Panc1 (cell line): ENCODE results near the gene CREBBP. TPM values are rescaled to one million over a fixed set of nuclear protein-coding genes. Genes with fewer than 3 reads are reported as not detected.

Experiments used
- ATAC-seq: fragments of 200-7000 bp; cut with Tn5 transposase; 2 replicates; pipeline ENCODE4 v1.9.1; 2020; ENCODE audit warnings: mild to moderate bottlenecking, moderate library complexity
- BruUV-seq: library from RNA; stranded (reverse); fragments of 400-500 nt; replicated peaks from 2 replicates; lab custom pipeline; 2021; lab: Mats Ljungman, UMichigan
- CTCF ChIA-PET: fragments of 300-600 bp; sonication (Branson Sonifier 250); formaldehyde crosslinking; loops from one replicate; lab custom pipeline; 2022; ENCODE audit warnings: antibody characterized with exemption; lab: Charles Lee
- POLR2A ChIA-PET: fragments of 300-600 bp; sonication (Branson Sonifier 250); formaldehyde crosslinking; loops from one replicate; lab custom pipeline; 2022; ENCODE audit warnings: antibody characterized with exemption; lab: Charles Lee
- DNase-seq: peaks from one replicate; pipeline ENCODE4 v3.0.0-alpha.2; 2010; ENCODE audit warnings: low read depth, low spot score
- H3K27ac ChIP-seq: 2 replicates; pipeline ENCODE4 v1.5.1; 2011; ENCODE audit warnings: mild to moderate bottlenecking, low read length, inconsistent platforms
- H3K27me3 ChIP-seq: fragments of 200-500 bp; sonication (Bioruptor generic); 2 replicates; pipeline ENCODE4 v1.6.0; 2014; ENCODE audit warnings: low read length, inconsistent platforms; ENCODE audit not compliant: control insufficient read depth, insufficient read depth
- H3K36me3 ChIP-seq: fragments of 200-500 bp; sonication (Bioruptor generic); 2 replicates; pipeline ENCODE4 v1.5.1; 2014; ENCODE audit warnings: inconsistent platforms, mild to moderate bottlenecking, low read length, moderate library complexity; ENCODE audit not compliant: control insufficient read depth, insufficient read depth
- H3K4me1 ChIP-seq: 2 replicates; pipeline ENCODE4 v1.5.1; 2011; ENCODE audit warnings: inconsistent platforms, mild to moderate bottlenecking, low read length, moderate library complexity; ENCODE audit not compliant: control insufficient read depth, insufficient read depth
- H3K4me3 ChIP-seq, 2 experiments: 2 replicates each; pipeline ENCODE4 v1.5.1; 2011 to 2012; ENCODE audit warnings: low read depth in 2 of 2, low read length in 2 of 2, mild to moderate bottlenecking in 2 of 2, inconsistent platforms in 1 of 2, moderate library complexity in 1 of 2
- H3K9me3 ChIP-seq: fragments of 200-500 bp; sonication (Bioruptor generic); 2 replicates; pipeline ENCODE4 v1.5.1; 2014; ENCODE audit warnings: low read depth, mild to moderate bottlenecking, inconsistent platforms, low read length, moderate library complexity; ENCODE audit not compliant: control insufficient read depth, insufficient read depth
- POLR2AphosphoS5 ChIP-seq: IDR thresholded peaks from 2 replicates; pipeline ENCODE4 v1.6.1; 2012; ENCODE audit warnings: mild to moderate bottlenecking, low read depth, low read length, moderate library complexity
- SIN3A ChIP-seq: IDR thresholded peaks from 2 replicates; pipeline ENCODE4 v1.6.1; 2012; ENCODE audit warnings: low read depth, mild to moderate bottlenecking, low read length, moderate library complexity, borderline replicate concordance; ENCODE audit not compliant: insufficient read depth
- TCF7L2 ChIP-seq: IDR thresholded peaks from 2 replicates; pipeline ENCODE4 v1.6.1; 2011; ENCODE audit warnings: mild to moderate bottlenecking, low read depth, low read length, inconsistent platforms
- in situ Hi-C: cut with HindIII; loops from 2 replicates; pipeline ENCODE4 v1.10.0; 2016; ENCODE audit warnings: low sequenced_read_pairs, low pct_unique_long_range_greater_than_20kb
- intact Hi-C: fragments of 100-400 bp; cut with micrococcal nuclease; formaldehyde crosslinking; loops from one replicate; pipeline ENCODE4 v1.10.0; 2022; ENCODE audit not compliant: unreplicated experiment
- total RNA-seq: library from RNA; stranded (reverse); gene quantifications from one replicate; pipeline ENCODE4 v1.2.1, GENCODE V29; 2021; ENCODE audit not compliant: unreplicated experiment
- TF ChIP-seq, protein P1 (sequence below): fragments of 450-650 bp; IDR thresholded peaks from 2 replicates; pipeline ENCODE4 v1.5.1; 2017; ENCODE audit warnings: mild to moderate bottlenecking
- TF ChIP-seq, protein P2 (sequence below), 2 experiments: IDR thresholded peaks; 2 replicates each; pipeline ENCODE4 v1.6.1; 2011 to 2012; ENCODE audit warnings: low read depth in 2 of 2, control low read depth in 1 of 2, low read length in 1 of 2, mild to moderate bottlenecking in 1 of 2, moderate library complexity in 1 of 2; ENCODE audit not compliant: insufficient read depth in 1 of 2

Gene CREBBP
- total RNA-seq, 1 experiment from 2014 or later = 60.2 TPM

GRCh38 chr16:3908951-3909437 is 28.5 kb upstream of the CREBBP start:
- H3K4me1 ChIP-seq = no peaks in the 10 kb centered on the region
- H3K4me3 ChIP-seq = no peak overlapping the region
- no peaks in the 10 kb centered on the region for H3K27me3 ChIP-seq
- no TSS peak for BruUV-seq
- ChIA-PET POLR2A (no interaction called here), CTCF (no interaction called here)
- in situ Hi-C loops = no loop called here
- H3K36me3 ChIP-seq = no peaks in the 10 kb centered on the region
- no peak overlapping the region for H3K27ac ChIP-seq
- DNase-seq (no peak), ATAC-seq (no peak)
- no peaks in the 10 kb centered on the region for H3K9me3 ChIP-seq
- intact Hi-C loops = no loop called here
- no peak for TF ChIP-seq POLR2AphosphoS5
- TF ChIP-seq SIN3A = no peak
- TF ChIP-seq, protein P1, sequence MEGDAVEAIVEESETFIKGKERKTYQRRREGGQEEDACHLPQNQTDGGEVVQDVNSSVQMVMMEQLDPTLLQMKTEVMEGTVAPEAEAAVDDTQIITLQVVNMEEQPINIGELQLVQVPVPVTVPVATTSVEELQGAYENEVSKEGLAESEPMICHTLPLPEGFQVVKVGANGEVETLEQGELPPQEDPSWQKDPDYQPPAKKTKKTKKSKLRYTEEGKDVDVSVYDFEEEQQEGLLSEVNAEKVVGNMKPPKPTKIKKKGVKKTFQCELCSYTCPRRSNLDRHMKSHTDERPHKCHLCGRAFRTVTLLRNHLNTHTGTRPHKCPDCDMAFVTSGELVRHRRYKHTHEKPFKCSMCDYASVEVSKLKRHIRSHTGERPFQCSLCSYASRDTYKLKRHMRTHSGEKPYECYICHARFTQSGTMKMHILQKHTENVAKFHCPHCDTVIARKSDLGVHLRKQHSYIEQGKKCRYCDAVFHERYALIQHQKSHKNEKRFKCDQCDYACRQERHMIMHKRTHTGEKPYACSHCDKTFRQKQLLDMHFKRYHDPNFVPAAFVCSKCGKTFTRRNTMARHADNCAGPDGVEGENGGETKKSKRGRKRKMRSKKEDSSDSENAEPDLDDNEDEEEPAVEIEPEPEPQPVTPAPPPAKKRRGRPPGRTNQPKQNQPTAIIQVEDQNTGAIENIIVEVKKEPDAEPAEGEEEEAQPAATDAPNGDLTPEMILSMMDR = no peak
- TF ChIP-seq, protein P2, sequence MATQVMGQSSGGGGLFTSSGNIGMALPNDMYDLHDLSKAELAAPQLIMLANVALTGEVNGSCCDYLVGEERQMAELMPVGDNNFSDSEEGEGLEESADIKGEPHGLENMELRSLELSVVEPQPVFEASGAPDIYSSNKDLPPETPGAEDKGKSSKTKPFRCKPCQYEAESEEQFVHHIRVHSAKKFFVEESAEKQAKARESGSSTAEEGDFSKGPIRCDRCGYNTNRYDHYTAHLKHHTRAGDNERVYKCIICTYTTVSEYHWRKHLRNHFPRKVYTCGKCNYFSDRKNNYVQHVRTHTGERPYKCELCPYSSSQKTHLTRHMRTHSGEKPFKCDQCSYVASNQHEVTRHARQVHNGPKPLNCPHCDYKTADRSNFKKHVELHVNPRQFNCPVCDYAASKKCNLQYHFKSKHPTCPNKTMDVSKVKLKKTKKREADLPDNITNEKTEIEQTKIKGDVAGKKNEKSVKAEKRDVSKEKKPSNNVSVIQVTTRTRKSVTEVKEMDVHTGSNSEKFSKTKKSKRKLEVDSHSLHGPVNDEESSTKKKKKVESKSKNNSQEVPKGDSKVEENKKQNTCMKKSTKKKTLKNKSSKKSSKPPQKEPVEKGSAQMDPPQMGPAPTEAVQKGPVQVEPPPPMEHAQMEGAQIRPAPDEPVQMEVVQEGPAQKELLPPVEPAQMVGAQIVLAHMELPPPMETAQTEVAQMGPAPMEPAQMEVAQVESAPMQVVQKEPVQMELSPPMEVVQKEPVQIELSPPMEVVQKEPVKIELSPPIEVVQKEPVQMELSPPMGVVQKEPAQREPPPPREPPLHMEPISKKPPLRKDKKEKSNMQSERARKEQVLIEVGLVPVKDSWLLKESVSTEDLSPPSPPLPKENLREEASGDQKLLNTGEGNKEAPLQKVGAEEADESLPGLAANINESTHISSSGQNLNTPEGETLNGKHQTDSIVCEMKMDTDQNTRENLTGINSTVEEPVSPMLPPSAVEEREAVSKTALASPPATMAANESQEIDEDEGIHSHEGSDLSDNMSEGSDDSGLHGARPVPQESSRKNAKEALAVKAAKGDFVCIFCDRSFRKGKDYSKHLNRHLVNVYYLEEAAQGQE (IDR thresholded peaks at IDR 0.05; ENCODE audit: insufficient read depth in 1 of 2, low read depth in 2 of 2, low read length in 1 of 2) = no peak
- TF ChIP-seq TCF7L2 = no peak

GRCh38 chr16:3907586-3907985 is 27.1 kb upstream of the CREBBP start:
- Histone ChIP-seq H3K27ac (no peak overlapping the region), H3K9me3 (no peaks in the 10 kb centered on the region), H3K4me3 (no peak overlapping the region), H3K27me3 (no peaks in the 10 kb centered on the region), H3K36me3 (no peaks in the 10 kb centered on the region), H3K4me1 (no peaks in the 10 kb centered on the region)
- ChIA-PET CTCF (no interaction called here), POLR2A (no interaction called here)
- DNase-seq (no peak), ATAC-seq (no peak)
- TF ChIP-seq POLR2AphosphoS5 = no peak
- TF ChIP-seq TCF7L2 = no peak
- TF ChIP-seq, protein P1 = no peak
- no peak for TF ChIP-seq SIN3A
- TF ChIP-seq, protein P2 (IDR thresholded peaks at IDR 0.05; ENCODE audit: insufficient read depth in 1 of 2, low read depth in 2 of 2, low read length in 1 of 2) = no peak
- BruUV-seq = no TSS peak
- in situ Hi-C loops (no loop called here), intact Hi-C loops (no loop called here)
